Renal cortex interstitium (tissue), 15 donors: ENCODE results near the gene ANKRD2. TPM values are rescaled to one million over a fixed set of nuclear protein-coding genes. Genes with fewer than 3 reads are reported as not detected.
"Not testable (repeated sequence)": the region's sequence is repeated elsewhere in the genome, so short reads cannot be mapped to it uniquely, and the experiment has no call there.

Experiments used
- DNase-seq, 11 donors: peaks; one replicate each; pipeline ENCODE4 v3.0.0-alpha.2; 2013; ENCODE audit warnings: low read depth in 9 of 11, low spot score in 4 of 11; ENCODE audit errors: extremely low read depth in 1 of 11
- long read RNA-seq, 16 experiments: transcript quantifications; one replicate each; lab custom pipeline, GENCODE V29; 2026
- polyA plus RNA-seq, 3 donors: library from polyadenylated mRNA; unstranded; fragments of 120-200 nt; gene quantifications; one replicate each; pipeline ENCODE4 v1.2.1, GENCODE V29; 2013; ENCODE audit not compliant: insufficient read length in 3 of 3

ANKRD2 gene
- under 1 TPM; 0.42 to 0.65 (median 0.60) TPM for polyA plus RNA-seq
- long read RNA-seq, donor 1, result 0 reads
- long read RNA-seq, donor 2, result 0 reads
- long read RNA-seq, donor 3, result 0 reads
- long read RNA-seq, donor 4, result 0 reads
- long read RNA-seq, donor 5, result 0 reads
- long read RNA-seq, donor 6, result 0 reads
- long read RNA-seq, donor 7, partial matches to known transcripts, result 0 of 1 reads
- long read RNA-seq, donor 7, other reads (novel, unspliced or antisense), result 0 of 1 reads
- long read RNA-seq, donor 8, result 0 reads
- long read RNA-seq, donor 9, result 0 reads
- long read RNA-seq, donor 10, result 0 reads
- long read RNA-seq, donor 11, result 0 reads
- long read RNA-seq, donor 12, result 0 reads
- long read RNA-seq, donor 13, result 0 reads
- long read RNA-seq, donor 14, result 0 reads
- long read RNA-seq, donor 15, result 0 reads
- long read RNA-seq, donor 16, result 0 reads

DNA sequence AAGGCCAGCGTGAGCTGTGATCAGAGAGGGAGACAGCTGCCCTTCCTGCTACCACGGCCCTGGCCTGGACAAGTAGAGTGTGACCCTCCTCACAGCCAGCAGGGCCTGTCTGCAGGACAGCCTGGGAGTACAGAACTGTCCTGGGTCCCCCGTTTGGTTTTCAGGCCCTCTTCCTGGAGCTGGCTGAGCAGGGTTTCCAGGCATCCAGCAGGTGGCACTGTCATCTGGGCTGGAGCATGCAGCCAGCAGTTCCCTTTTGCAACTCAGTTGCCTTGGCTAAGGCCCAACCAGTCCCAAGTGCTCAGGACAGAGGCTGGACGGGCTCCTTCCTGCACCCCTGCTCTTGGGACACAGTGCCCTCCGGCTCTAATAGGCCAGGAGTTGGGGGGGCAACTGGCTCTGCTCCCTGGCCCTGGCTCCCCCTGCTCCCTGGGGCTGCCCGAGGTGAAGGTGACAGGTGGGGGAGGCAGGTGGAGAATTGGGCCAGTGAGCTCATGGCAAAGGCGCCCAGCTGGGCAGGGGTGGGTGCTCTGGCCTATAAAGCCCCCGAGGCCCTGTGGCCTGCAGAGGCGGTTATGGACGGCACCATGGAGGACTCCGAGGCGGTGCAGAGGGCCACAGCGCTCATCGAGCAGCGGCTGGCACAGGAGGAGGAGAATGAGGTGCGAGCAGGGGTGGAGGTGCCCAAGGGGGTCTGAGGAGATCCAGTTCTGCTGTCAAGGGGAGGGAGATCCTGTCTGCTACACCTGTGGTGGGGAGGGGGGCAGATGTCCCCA is at the start of gene ANKRD2:
TSS of gene ANKRD2 (plus strand) at position 566 of the 776 bp plus-strand sequence. CDS start at position 576, 10 bp downstream.
- DNase-seq, result peak in 6 of 11 donors; percentile 54 to 69 (median 58)

DNA sequence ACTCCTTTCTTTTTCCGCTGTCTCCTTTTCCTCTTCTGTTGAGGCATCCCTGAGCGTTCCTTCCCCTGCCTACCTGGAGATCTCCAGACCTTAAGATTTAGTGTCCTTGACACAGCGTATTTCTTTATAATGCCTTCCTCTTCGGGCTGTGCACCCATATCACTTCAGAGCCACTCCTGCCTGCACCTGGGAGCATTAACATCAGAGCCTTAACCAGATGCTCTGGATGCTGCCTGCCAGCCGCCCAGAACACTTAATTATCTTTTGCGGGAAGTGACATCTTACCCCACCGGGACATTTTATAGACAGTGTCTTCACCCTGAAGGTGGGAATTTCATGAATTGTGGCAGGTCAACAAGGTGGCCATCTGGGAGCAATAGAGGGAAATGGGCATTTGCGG is 49.6 kb upstream of the ANKRD2 start:
- no peak for DNase-seq

- no peak for DNase-seq
Measured at GRCh38 chr10:97525086-97525485, 47.5 kb upstream of the ANKRD2 start.

DNA sequence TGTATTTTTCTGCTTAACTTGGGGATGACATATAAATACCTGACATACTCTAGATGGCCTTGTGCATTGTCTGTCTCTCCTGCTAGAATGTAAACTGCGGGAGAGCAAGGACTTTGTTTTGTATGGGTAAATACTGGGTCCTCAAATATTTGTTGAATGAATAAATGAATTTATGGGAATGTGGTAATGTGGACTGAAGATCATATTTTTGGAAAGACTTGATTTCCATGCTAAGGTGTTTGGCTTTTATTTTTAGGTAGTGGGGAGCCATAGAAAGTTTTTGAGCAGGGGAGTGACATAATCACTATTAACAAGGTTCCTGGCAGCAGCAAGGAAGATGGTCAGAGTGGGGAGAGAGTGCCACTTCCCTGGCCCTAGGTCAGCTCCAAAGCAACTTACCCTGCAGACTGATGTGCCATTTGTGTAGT is 46.9 kb upstream of the ANKRD2 start:
- DNase-seq, result no peak

- DNase-seq, result not testable (repeated sequence)
Measured at GRCh38 chr10:97528876-97529275, 43.7 kb upstream of the ANKRD2 start.

DNA sequence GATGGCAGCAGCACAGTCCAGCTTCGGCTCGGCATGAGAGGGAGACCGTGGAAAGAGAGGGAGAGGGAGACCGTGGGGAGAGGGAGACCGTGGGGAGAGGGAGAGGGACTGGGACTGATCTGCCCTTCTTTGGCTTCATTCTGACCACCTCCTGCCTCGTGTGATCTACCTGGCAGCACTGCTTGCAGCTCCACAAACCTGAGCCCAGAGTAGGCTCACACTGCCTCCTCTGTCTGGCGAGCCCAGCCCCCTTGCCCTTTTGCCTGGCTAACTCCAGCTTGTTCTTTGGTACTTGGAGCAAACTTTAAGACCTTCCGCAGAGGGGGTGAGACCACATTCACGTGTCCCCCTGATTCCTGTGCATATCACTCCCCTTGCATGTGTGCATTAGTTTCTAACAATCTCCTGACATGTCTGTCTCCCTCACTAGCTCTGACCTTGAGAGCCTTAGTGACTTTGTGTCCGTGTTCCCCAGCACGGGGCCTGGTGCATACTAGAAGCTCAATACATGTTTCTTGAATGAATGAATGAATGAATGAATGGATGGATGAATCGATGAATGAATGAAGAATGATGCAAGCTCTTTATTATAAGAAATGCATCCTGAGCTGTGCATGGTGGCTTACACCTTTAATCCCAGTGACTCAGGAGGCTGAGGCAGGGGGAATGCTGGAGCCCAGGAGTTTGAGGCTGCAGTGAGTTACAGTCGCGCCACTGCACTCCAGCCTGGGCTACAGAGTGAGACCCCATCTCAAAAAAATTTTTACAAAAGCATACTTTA is 42.7 kb upstream of the ANKRD2 start:
- DNase-seq, result no peak

DNA sequence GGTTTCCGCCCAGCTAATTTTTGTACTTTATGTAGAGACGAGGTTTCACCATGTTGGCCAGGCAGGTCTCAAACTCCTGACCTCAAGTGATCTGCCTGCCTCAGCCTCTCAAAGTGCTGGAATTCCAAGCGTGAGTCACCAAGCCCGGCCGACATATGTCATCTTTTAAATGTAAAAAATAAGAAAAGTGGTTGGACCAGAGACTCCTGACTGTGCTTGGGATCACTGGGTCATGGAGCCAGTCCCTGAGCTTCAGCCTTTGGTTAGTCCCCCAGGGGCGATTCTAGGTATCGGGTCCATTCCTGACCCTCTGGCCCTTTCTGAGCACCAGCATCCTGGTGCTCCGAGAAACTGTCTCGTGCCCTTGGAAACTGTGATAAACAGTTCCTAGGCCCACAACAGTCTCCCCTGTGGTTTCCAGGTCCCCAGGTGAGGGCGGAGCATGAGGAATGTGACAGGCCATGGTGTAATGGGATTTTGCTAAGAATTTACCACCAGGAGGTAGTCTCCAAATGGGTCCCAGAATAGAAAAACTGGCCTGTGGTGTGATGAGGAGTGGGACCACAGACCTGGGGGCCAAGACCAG is 41.1 kb upstream of the ANKRD2 start:
- DNase-seq, result no peak

- no peak for DNase-seq
Measured at GRCh38 chr10:97532935-97533671, 39.5 kb upstream of the ANKRD2 start.

GRCh38 chr10:97533888-97534287 is 38.7 kb upstream of the ANKRD2 start:
- DNase-seq, result no peak

DNA sequence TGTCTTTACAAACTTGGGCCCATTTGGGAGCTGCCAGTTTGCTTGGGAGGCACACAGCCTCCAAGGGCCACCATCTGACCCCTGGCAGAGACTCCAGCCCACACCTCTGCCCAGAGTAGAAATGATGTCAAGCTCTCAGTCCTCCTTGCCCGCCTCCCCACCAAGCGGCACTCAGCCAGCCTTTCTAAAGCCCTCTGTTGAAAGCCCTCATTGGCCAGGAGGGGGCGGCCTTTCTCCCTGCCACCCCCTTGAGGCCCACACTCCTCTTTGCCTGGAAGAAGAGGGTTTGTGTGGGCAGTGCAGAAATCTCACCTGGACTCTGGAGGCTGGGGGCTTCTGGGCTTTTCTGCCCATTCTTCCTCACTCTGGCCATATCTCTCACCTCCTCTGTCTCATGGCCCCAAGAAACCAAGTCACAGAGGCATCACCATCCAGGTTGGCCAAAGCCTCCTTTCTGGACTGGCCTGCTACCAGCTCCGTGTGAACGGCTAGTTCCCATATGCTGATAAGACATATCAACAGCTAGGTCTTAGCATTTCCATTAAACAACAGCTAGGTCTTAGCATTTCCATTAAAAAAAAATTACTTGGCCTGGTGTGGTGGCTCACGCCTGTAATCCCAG is 37.7 kb upstream of the ANKRD2 start:
- DNase-seq, result no peak

GRCh38 chr10:97537186-97537869 is 35.3 kb upstream of the ANKRD2 start:
- DNase-seq, result no peak

DNA sequence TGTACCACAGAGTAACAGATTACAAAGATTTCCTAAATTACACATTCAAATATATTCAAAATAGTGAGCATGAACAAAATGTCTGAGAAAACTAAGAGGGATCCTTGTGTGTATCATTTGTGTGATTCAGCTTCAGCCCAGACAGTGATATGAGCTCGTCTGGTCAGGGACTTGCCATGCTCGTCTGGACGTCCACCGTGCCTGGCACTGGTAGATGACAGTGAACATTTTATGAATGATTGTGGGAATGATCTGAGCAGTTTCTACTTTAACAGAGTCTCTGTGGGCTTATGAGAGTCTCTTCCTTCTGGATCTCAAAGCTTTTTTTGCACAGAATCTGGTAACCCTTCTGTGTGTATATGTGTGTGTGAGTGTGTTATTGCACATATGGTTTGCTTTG is 34.2 kb upstream of the ANKRD2 start:
- DNase-seq, result no peak

- DNase-seq, result no peak
Measured at GRCh38 chr10:97538839-97539238, 33.7 kb upstream of the ANKRD2 start.

GRCh38 chr10:97539523-97540200 is 32.9 kb upstream of the ANKRD2 start:
- DNase-seq, result no peak

- DNase-seq, result no peak
Measured at GRCh38 chr10:97540669-97541500, 31.7 kb upstream of the ANKRD2 start.
